ENCODE results near the gene RSPH4A. TPM values are rescaled to one million over a fixed set of nuclear protein-coding genes. Genes with fewer than 3 reads are reported as not detected.
"Not testable (repeated sequence)": the region's sequence is repeated elsewhere in the genome, so short reads cannot be mapped to it uniquely, and the experiment has no call there.

RSPH4A gene
- total RNA-seq, 4 donors from 2014 or later, result 0.09 to 0.19 TPM; not detected in 2

DNA sequence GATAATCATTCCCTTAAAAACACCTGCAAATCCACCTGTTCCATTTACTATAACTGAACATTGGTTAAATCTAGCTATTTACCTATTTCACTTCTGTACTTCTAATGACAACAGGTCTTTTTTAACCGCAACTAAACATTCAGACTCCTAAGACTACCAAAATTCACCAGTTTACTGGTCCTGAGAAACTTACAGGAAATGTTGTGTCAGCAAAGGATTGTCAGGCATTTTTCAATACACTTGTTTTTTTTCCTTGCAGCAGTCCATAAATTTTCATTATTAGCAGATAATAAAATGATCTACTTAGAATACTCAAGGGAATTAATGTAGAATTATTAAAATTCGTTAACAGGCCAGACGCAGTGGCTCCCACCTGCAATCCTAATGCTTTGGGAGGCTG, 47.0 kb downstream of the RSPH4A start:
- peaks cover 0 to 12% (median 0%) of the 10 kb centered on the region in 3 donors for H3K36me3 ChIP-seq
- H3K27me3 ChIP-seq, result no peaks in the 10 kb centered on the region
- no peak for DNase-seq
- no peak overlapping the region for H3K4me3 ChIP-seq
- intact Hi-C loops (cut with DNase I), result no loop called here
- no peak overlapping the region for H3K27ac ChIP-seq
- 98 to 100% methylated on average over 3 of the region's 3 CpGs for WGBS, 2 donors
- H3K9me3 ChIP-seq, result no peaks in the 10 kb centered on the region
- TF ChIP-seq, protein P1, sequence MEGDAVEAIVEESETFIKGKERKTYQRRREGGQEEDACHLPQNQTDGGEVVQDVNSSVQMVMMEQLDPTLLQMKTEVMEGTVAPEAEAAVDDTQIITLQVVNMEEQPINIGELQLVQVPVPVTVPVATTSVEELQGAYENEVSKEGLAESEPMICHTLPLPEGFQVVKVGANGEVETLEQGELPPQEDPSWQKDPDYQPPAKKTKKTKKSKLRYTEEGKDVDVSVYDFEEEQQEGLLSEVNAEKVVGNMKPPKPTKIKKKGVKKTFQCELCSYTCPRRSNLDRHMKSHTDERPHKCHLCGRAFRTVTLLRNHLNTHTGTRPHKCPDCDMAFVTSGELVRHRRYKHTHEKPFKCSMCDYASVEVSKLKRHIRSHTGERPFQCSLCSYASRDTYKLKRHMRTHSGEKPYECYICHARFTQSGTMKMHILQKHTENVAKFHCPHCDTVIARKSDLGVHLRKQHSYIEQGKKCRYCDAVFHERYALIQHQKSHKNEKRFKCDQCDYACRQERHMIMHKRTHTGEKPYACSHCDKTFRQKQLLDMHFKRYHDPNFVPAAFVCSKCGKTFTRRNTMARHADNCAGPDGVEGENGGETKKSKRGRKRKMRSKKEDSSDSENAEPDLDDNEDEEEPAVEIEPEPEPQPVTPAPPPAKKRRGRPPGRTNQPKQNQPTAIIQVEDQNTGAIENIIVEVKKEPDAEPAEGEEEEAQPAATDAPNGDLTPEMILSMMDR (IDR thresholded peaks at IDR 0.05), result no peak
- TF ChIP-seq POLR2A (IDR thresholded peaks at IDR 0.05), result no peak
- H3K4me1 ChIP-seq, result peaks cover 6 to 44% (median 19%) of the 10 kb centered on the region in 3 donors

DNA sequence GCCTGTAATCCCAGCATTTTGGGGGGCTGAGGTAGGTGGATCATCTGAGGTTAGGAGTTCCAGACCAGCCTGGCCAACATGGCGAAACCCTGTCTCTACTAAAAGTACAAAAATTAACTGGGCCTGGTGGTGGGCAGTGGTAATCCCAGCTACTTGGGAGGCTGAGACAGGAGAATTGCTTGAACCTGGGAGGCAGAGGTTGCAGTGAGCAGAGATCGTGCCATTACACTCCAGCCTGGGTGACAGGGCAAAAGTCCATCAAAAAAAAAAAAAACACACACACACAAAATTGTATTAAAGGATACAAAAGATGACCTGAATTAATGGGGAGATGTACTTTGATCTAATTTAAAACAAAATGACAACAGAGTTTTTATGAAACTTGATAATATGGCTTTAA, 47.9 kb downstream of the RSPH4A start:
- H3K27ac ChIP-seq; intact Hi-C loops (cut with DNase I); DNase-seq; H3K4me3 ChIP-seq; H3K27me3 ChIP-seq; H3K9me3 ChIP-seq; H3K36me3 ChIP-seq: not testable (repeated sequence)
- WGBS, 2 donors, result 71 to 90% methylated on average over 1 to 2 of the region's 2 CpGs
- peaks cover 6 to 45% (median 19%) of the 10 kb centered on the region in 3 donors for H3K4me1 ChIP-seq

DNA sequence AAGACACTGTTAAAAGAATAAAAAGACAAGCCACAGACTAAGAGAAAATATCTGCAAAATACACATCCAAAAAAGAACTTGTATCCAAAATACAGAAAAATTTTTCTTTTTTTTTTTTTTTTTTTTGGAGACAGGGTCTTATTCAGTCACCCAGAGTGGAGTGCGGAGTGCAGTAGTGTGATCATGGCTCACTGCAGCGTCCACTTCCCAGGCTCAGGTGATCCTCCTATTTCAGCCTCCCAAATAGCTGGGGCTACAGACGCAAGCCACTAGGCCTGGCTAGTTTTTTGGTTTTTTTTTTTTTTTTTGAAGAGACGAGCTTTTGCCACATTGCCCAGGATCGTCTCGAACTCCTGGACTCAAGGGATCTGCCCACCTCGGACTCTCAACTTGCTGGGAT, 49.2 kb downstream of the RSPH4A start:
- H3K4me1 ChIP-seq, result peaks cover 6 to 45% (median 19%) of the 10 kb centered on the region in 3 donors
- no peaks in the 10 kb centered on the region for H3K27me3 ChIP-seq
- 72 to 85% methylated on average over 7 of the region's 7 CpGs for WGBS, 2 donors
- no peak for TF ChIP-seq POLR2A (IDR thresholded peaks at IDR 0.05)
- TF ChIP-seq, protein P1 (IDR thresholded peaks at IDR 0.05), result no peak
- no peaks in the 10 kb centered on the region for H3K9me3 ChIP-seq
- H3K36me3 ChIP-seq, result peaks cover 0 to 6% (median 0%) of the 10 kb centered on the region in 3 donors
- intact Hi-C loops (cut with DNase I), result no loop called here
- DNase-seq, result no peak
- H3K27ac ChIP-seq, result no peak overlapping the region
- no peak overlapping the region for H3K4me3 ChIP-seq

DNA sequence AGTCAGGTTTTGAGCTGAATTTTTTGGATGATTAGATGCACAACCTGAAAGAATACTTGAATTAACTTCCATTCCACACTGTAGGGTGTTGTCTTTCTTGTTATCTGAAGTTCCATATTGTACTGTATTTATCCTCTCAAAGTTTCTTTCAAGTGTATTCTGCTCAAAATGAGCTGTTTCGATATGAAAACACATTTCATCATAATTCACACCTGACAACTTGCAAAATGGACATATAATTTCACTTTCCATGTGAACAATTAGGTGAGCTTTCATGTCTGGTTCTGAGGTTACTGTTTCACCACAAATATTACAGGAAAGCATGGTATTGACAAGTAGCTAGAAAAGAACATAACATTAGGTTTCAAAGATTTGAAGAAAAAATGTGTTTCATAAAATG, 50.6 kb downstream of the RSPH4A start:
- Histone ChIP-seq H3K27me3 (no peaks in the 10 kb centered on the region), H3K4me1 (peaks cover 6 to 45% (median 19%) of the 10 kb centered on the region in 3 donors), H3K4me3 (peak overlapping the region in 1 of 4 donors; percentile 2), H3K27ac (no peak overlapping the region), H3K9me3 (no peaks in the 10 kb centered on the region), H3K36me3 (peaks cover 0 to 6% (median 0%) of the 10 kb centered on the region in 3 donors)
- intact Hi-C loops (cut with DNase I), result no loop called here
- no peak for DNase-seq
- TF ChIP-seq POLR2A (IDR thresholded peaks at IDR 0.05), result no peak
- TF ChIP-seq, protein P1 (IDR thresholded peaks at IDR 0.05), result no peak
- WGBS, 2 donors, result 23 to 35% methylated on average over 1 of the region's 1 CpG

DNA sequence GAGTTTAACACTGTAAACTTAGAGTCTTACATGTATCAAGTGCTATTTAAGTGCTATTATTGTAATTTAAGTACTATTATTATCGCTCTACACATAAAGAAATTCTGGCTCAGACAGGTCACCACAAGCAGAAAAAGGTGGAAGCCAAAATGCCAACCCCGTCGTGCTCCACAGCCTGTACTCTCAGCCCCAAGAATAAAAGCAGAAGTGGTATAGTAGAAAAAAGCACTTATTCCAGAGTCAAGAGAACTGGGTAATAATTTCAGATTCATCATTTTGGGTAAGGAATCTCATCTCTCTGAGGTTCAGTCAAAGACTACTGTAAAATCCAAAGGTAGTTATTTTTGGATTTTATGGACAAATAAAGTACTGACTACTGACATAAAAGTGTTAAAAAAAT, 51.3 kb downstream of the RSPH4A start:
- WGBS, 2 donors, result 9 to 21% methylated on average over 3 of the region's 3 CpGs
- intact Hi-C loops (cut with DNase I), result no loop called here
- Histone ChIP-seq H3K27ac (peak overlapping the region in 3 of 4 donors; percentile 88 to 89 (median 89)), H3K4me1 (peaks cover 6 to 45% (median 19%) of the 10 kb centered on the region in 3 donors), H3K27me3 (no peaks in the 10 kb centered on the region), H3K4me3 (peak overlapping the region; percentile 89 to 97 (median 92)), H3K9me3 (no peaks in the 10 kb centered on the region), H3K36me3 (peaks cover 0 to 6% (median 0%) of the 10 kb centered on the region in 3 donors)
- TF ChIP-seq, protein P1 (IDR thresholded peaks at IDR 0.05), result no peak
- TF ChIP-seq POLR2A (IDR thresholded peaks at IDR 0.05), result no peak
- DNase-seq, result no peak

DNA sequence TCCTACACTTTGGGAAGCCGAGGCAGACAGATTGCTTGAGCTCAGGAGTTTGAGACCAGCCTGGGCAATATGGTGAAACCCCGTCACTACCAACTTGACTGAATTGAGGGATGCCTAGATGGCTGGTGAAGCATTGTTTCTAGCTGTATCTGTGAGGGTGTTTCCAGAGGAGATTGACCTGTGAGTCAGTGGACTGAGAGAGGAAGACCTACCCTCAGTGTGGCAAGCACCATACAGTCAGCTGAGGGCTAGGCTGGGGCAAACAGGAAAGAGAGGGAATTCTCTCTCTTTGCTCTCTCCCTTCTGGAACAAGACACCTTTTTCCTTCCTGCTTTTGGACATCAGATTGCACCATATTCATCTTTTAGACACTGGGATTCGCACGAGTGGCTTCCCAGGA, 56.0 kb downstream of the RSPH4A start:
- no peak overlapping the region for H3K4me3 ChIP-seq
- H3K27ac ChIP-seq, result no peak overlapping the region
- H3K27me3 ChIP-seq, result no peaks in the 10 kb centered on the region
- intact Hi-C loops (cut with DNase I), result no loop called here
- DNase-seq, result no peak
- peaks cover 0 to 11% (median 6%) of the 10 kb centered on the region in 3 donors for H3K4me1 ChIP-seq
- TF ChIP-seq, protein P1 (IDR thresholded peaks at IDR 0.05), result no peak
- TF ChIP-seq POLR2A (IDR thresholded peaks at IDR 0.05), result no peak
- H3K36me3 ChIP-seq, result no peaks in the 10 kb centered on the region
- WGBS, 2 donors, result 82 to 88% methylated on average over 4 of the region's 4 CpGs
- H3K9me3 ChIP-seq, result no peaks in the 10 kb centered on the region
